ENCODE results near the gene RBM38. TPM values are rescaled to one million over a fixed set of nuclear protein-coding genes. Genes with fewer than 3 reads are reported as not detected.

Gene RBM38
- total and polyA plus RNA-seq, 2 of the 13 experiments (the other 11 are each of a cell fraction or from before 2014, with no cell fraction given): 24.2 to 34.2 TPM

DNA sequence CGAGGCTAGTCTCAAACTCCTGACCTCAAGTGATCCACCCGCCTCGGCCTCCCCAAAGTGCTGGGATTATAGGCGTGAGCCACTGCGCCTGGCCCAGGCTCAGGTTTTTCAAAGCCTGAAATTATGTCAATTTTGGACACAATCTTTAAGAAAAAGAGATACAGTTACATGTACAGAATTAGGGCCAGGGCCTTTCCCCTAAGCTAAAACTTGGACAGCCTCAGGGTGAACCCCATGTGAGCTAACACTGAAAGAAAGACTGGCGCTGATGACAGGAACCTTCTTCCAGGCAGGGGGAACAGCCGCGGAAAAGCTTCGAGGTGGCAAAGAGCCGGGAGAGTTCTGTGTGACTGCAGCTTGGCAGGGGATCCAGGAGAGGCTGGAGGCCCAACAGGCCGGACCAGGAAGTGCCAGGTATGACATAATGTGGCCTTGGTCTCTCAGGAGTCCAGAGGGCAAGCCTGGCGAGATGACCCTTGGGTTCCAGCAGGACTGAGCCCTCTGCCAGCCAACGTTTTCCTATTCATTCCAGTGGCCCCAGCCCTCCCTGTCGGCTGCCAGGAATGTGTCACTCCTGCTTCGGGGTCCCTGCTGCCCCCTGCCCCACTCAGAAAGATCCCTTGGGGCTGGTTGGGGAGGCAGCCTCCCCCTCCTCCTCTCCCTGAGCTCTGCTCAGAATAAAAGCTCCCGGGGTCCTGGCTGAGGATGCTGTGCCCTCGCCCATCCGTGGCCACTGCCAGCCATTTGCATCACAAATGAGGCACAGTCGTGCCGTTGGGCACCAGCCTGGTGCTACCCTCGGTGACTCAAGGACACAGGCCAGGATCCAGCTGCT, 37.3 kb downstream of the RBM38 start (continued):
- TF ChIP-seq, protein P1, sequence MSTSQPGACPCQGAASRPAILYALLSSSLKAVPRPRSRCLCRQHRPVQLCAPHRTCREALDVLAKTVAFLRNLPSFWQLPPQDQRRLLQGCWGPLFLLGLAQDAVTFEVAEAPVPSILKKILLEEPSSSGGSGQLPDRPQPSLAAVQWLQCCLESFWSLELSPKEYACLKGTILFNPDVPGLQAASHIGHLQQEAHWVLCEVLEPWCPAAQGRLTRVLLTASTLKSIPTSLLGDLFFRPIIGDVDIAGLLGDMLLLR (CRISPR knock-in tag; IDR thresholded peaks at IDR 0.05): no peak; the same call in 1 of the 2 replicates
- TF ChIP-seq ZNF33A (CRISPR knock-in tag; IDR thresholded peaks at IDR 0.05; ENCODE audit: borderline replicate concordance) (no peak), FOXM1 (CRISPR knock-in tag; IDR thresholded peaks at IDR 0.05) (no peak), KMT2A (CRISPR knock-in tag; IDR thresholded peaks at IDR 0.05) (no peak), MEF2D (CRISPR knock-in tag; IDR thresholded peaks at IDR 0.05) (no peak), ZBTB20 (CRISPR knock-in tag; IDR thresholded peaks at IDR 0.05; ENCODE audit: borderline replicate concordance, low read depth) (peak; percentile 42; the same call in 1 of the 2 replicates), ZMYM2 (CRISPR knock-in tag; IDR thresholded peaks at IDR 0.05) (peak; percentile 37; the same call in 1 of the 2 replicates), PTBP1 (IDR thresholded peaks at IDR 0.05; ENCODE audit: low read depth, low read length, poor library complexity, severe bottlenecking) (no peak), ZNF205 (CRISPR knock-in tag; IDR thresholded peaks at IDR 0.05) (no peak), ZNF253 (CRISPR knock-in tag; IDR thresholded peaks at IDR 0.05; ENCODE audit: borderline replicate concordance) (0 out of 2 replicates have a peak, but pooled peaks have one; percentile 49), ZNF678 (CRISPR knock-in tag; IDR thresholded peaks at IDR 0.05) (no peak), ZNF382 (CRISPR knock-in tag; IDR thresholded peaks at IDR 0.05; ENCODE audit: borderline replicate concordance) (no peak), ZSCAN22 (CRISPR knock-in tag; IDR thresholded peaks at IDR 0.05) (no peak), SSRP1 (CRISPR knock-in tag; IDR thresholded peaks at IDR 0.05) (no peak), ARNT (IDR thresholded peaks at IDR 0.05) (no peak), GLI4 (CRISPR knock-in tag; IDR thresholded peaks at IDR 0.05; ENCODE audit: borderline replicate concordance) (no peak), ZNF589 (CRISPR knock-in tag; conservative IDR thresholded peaks at IDR 0.05) (no peak)
- TF ChIP-seq, protein P2, sequence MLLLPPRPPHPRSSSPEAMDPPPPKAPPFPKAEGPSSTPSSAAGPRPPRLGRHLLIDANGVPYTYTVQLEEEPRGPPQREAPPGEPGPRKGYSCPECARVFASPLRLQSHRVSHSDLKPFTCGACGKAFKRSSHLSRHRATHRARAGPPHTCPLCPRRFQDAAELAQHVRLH (CRISPR knock-in tag; IDR thresholded peaks at IDR 0.05; ENCODE audit: borderline replicate concordance, low read depth): no peak
- TF ChIP-seq, protein P3, sequence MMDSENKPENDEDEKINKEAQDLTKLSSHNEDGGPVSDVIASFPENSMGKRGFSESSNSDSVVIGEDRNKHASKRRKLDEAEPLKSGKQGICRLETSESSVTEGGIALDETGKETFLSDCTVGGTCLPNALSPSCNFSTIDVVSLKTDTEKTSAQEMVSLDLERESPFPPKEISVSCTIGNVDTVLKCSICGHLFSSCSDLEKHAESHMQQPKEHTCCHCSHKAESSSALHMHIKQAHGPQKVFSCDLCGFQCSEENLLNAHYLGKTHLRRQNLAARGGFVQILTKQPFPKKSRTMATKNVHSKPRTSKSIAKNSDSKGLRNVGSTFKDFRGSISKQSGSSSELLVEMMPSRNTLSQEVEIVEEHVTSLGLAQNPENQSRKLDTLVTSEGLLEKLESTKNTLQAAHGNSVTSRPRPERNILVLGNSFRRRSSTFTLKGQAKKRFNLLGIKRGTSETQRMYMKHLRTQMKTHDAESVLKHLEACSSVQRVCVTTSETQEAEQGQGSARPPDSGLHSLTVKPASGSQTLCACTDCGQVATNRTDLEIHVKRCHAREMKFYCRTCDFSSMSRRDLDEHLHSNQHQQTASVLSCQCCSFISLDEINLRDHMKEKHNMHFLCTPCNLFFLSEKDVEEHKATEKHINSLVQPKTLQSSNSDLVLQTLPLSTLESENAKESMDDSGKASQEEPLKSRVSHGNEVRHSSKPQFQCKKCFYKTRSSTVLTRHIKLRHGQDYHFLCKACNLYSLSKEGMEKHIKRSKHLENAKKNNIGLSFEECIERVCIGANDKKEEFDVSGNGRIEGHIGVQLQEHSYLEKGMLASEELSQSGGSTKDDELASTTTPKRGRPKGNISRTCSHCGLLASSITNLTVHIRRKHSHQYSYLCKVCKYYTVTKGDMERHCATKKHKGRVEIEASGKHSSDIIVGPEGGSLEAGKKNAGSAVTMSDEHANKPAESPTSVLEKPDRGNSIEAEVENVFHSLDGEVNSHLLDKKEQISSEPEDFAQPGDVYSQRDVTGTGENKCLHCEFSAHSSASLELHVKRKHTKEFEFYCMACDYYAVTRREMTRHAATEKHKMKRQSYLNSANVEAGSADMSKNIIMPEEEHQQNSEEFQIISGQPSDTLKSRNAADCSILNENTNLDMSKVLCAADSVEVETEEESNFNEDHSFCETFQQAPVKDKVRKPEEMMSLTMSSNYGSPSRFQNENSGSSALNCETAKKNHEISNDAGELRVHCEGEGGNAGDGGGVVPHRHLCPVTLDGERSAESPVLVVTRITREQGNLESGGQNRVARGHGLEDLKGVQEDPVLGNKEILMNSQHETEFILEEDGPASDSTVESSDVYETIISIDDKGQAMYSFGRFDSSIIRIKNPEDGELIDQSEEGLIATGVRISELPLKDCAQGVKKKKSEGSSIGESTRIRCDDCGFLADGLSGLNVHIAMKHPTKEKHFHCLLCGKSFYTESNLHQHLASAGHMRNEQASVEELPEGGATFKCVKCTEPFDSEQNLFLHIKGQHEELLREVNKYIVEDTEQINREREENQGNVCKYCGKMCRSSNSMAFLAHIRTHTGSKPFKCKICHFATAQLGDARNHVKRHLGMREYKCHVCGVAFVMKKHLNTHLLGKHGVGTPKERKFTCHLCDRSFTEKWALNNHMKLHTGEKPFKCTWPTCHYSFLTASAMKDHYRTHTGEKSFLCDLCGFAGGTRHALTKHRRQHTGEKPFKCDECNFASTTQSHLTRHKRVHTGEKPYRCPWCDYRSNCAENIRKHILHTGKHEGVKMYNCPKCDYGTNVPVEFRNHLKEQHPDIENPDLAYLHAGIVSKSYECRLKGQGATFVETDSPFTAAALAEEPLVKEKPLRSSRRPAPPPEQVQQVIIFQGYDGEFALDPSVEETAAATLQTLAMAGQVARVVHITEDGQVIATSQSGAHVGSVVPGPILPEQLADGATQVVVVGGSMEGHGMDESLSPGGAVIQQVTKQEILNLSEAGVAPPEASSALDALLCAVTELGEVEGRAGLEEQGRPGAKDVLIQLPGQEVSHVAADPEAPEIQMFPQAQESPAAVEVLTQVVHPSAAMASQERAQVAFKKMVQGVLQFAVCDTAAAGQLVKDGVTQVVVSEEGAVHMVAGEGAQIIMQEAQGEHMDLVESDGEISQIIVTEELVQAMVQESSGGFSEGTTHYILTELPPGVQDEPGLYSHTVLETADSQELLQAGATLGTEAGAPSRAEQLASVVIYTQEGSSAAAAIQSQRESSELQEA (CRISPR knock-in tag; IDR thresholded peaks at IDR 0.05; ENCODE audit: not compliant biosample characterization): no peak
- TF ChIP-seq, protein P4, sequence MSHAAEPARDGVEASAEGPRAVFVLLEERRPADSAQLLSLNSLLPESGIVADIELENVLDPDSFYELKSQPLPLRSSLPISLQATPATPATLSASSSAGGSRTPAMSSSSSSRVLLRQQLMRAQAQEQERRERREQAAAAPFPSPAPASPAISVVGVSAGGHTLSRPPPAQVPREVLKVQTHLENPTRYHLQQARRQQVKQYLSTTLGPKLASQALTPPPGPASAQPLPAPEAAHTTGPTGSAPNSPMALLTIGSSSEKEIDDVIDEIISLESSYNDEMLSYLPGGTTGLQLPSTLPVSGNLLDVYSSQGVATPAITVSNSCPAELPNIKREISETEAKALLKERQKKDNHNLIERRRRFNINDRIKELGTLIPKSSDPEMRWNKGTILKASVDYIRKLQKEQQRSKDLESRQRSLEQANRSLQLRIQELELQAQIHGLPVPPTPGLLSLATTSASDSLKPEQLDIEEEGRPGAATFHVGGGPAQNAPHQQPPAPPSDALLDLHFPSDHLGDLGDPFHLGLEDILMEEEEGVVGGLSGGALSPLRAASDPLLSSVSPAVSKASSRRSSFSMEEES (CRISPR knock-in tag; IDR thresholded peaks at IDR 0.05): no peak
